Endothelial cell (in vitro differentiated cells): ENCODE measurements around the gene SPRTN. TPM values are rescaled to one million over a fixed set of nuclear protein-coding genes. Genes with fewer than 3 reads are reported as not detected.

Experiments
- DNase-seq: peaks from one replicate; pipeline ENCODE4 v3.0.0; 2021; ENCODE audit warnings: low spot score
- H3K27ac Mint-ChIP-seq: one replicate; pipeline ENCODE4 v1.8.0; 2021; ENCODE audit warnings: mixed read lengths, inconsistent platforms; ENCODE audit not compliant: unreplicated experiment
- H3K27me3 Mint-ChIP-seq: one replicate; pipeline ENCODE4 v1.8.0; 2021; ENCODE audit warnings: mild to moderate bottlenecking, moderate library complexity, mixed read lengths, inconsistent platforms; ENCODE audit not compliant: unreplicated experiment
- H3K36me3 Mint-ChIP-seq: one replicate; pipeline ENCODE4 v1.8.0; 2021; ENCODE audit warnings: mild to moderate bottlenecking, low read depth, mixed read lengths, inconsistent platforms; ENCODE audit not compliant: unreplicated experiment
- H3K4me1 Mint-ChIP-seq: one replicate; pipeline ENCODE4 v1.8.0; 2021; ENCODE audit warnings: mild to moderate bottlenecking, mixed read lengths, inconsistent platforms; ENCODE audit not compliant: unreplicated experiment
- H3K4me3 Mint-ChIP-seq: one replicate; pipeline ENCODE4 v1.8.0; 2021; ENCODE audit warnings: mild to moderate bottlenecking, mixed read lengths, inconsistent platforms; ENCODE audit not compliant: unreplicated experiment
- H3K9me3 Mint-ChIP-seq: one replicate; pipeline ENCODE4 v1.8.0; 2021; ENCODE audit warnings: mixed read lengths, inconsistent platforms; ENCODE audit not compliant: unreplicated experiment
- CTCF ChIP-seq: fragments of 200-600 bp; sonication (generic); IDR thresholded peaks from one replicate; pipeline ENCODE4 v1.5.0; 2021; ENCODE audit warnings: antibody characterized with exemption; ENCODE audit not compliant: unreplicated experiment
- total RNA-seq: library from RNA; stranded (reverse); fragmentation: NEBNext Ultra II Directional; extraction: Animal tissue kit (Norgen Biotek cat#: 25700); gene quantifications from one replicate; pipeline ENCODE4 v1.2.1, GENCODE V29; 2021; ENCODE audit not compliant: unreplicated experiment

The SPRTN gene
- total RNA-seq, 1 donor from 2014 or later = 13.5 TPM

DNA sequence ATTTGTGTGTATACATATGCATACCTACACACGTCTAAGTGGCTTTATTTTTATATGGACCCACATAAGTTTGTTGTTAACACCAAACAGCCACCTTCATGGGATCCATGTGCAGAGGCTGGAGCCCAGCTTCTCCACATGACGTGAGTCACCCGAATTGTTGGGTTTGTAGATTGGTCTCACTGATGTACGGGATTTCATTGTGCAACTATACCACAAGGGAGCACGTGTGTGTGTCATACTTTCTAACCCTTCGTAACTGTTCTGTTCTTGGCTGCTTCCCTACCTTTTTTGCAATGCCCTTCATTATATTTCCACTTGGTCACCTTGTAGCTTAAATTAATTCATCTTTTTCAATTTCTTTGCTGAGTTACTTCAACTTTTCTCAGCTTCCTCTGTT is 21.0 kb downstream of the SPRTN start:
- Mint-ChIP-seq H3K9me3 (no peaks in the 10 kb centered on the region), H3K27me3 (no peaks in the 10 kb centered on the region), H3K27ac (no peak overlapping the region), H3K4me1 (peaks cover 6% of the 10 kb centered on the region), H3K36me3 (peaks cover 12% of the 10 kb centered on the region), H3K4me3 (no peak overlapping the region)
- no peak for TF ChIP-seq CTCF
- DNase-seq = no peak

GRCh38 chr1:231362325-231362724 is 24.2 kb downstream of the SPRTN start:
- H3K27me3 Mint-ChIP-seq = no peaks in the 10 kb centered on the region
- H3K4me3 Mint-ChIP-seq = no peak overlapping the region
- H3K27ac Mint-ChIP-seq = no peak overlapping the region
- DNase-seq = no peak
- no peak for TF ChIP-seq CTCF
- H3K9me3 Mint-ChIP-seq = no peaks in the 10 kb centered on the region
- H3K4me1 Mint-ChIP-seq = peaks cover 6% of the 10 kb centered on the region
- H3K36me3 Mint-ChIP-seq = peaks cover 16% of the 10 kb centered on the region

GRCh38 chr1:231363624-231364023 is 25.5 kb downstream of the SPRTN start:
- Mint-ChIP-seq H3K4me1 (peaks cover 6% of the 10 kb centered on the region), H3K9me3 (no peaks in the 10 kb centered on the region)
- DNase-seq = no peak

GRCh38 chr1:231364192-231364591 is 26.1 kb downstream of the SPRTN start:
- H3K27ac Mint-ChIP-seq = no peak overlapping the region
- peaks cover 19% of the 10 kb centered on the region for H3K36me3 Mint-ChIP-seq
- TF ChIP-seq CTCF = no peak
- no peaks in the 10 kb centered on the region for H3K9me3 Mint-ChIP-seq
- H3K4me3 Mint-ChIP-seq = no peak overlapping the region
- H3K27me3 Mint-ChIP-seq = no peaks in the 10 kb centered on the region
- DNase-seq = no peak
- peaks cover 6% of the 10 kb centered on the region for H3K4me1 Mint-ChIP-seq

More at GRCh38 chr1:231363624-231364023, 25.5 kb downstream of the SPRTN start:
- H3K27me3 Mint-ChIP-seq = no peaks in the 10 kb centered on the region
- no peak for TF ChIP-seq CTCF
- peaks cover 16% of the 10 kb centered on the region for H3K36me3 Mint-ChIP-seq
- no peak overlapping the region for H3K4me3 Mint-ChIP-seq
- no peak overlapping the region for H3K27ac Mint-ChIP-seq

DNA sequence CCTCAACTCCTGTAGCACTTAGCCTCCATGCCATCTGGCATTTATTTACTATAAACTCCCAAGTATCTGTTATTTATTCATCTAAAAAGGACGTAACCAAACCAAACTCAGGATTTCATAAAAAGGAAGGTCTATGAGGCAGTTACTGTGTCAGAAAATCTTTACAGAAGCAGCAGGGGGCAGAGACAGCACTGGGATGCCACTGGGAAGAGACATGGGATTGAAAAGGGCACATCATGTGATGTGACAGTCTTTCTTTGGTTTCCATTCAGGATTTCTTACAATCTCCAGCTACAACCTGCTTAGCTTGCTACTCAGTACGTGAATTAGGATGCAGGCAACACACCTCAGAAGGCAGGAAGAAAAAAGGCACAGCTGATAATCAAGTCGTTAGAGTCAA is 31.2 kb downstream of the SPRTN start:
- no peak overlapping the region for H3K4me3 Mint-ChIP-seq
- no peak for DNase-seq
- H3K4me1 Mint-ChIP-seq = no peaks in the 10 kb centered on the region
- no peaks in the 10 kb centered on the region for H3K9me3 Mint-ChIP-seq
- H3K36me3 Mint-ChIP-seq = peaks cover 7% of the 10 kb centered on the region
- no peaks in the 10 kb centered on the region for H3K27me3 Mint-ChIP-seq
- H3K27ac Mint-ChIP-seq = no peak overlapping the region
- no peak for TF ChIP-seq CTCF
